Measurements from ENCODE around the gene KDM4C.

DNA sequence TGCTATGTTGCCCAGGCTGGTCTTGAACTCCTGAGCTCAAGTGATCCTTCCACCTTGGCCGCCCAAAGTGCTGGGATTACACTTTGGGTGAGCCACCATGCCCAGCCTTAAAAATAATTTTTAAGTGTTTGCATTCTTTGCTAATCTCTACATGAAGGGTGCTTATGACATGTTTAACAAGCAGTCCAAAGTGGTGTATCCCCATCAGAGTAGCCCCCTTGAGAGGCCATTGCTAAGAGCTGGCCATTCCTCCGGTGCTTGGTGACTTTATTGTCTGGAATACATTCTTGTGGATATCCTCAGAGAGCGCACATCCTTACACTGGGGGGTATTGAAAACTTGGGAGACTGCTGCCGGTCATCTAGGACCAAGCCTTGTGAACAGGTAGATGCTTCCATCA is 395.4 kb downstream of the KDM4C start:
- TF ChIP-seq, protein P1, sequence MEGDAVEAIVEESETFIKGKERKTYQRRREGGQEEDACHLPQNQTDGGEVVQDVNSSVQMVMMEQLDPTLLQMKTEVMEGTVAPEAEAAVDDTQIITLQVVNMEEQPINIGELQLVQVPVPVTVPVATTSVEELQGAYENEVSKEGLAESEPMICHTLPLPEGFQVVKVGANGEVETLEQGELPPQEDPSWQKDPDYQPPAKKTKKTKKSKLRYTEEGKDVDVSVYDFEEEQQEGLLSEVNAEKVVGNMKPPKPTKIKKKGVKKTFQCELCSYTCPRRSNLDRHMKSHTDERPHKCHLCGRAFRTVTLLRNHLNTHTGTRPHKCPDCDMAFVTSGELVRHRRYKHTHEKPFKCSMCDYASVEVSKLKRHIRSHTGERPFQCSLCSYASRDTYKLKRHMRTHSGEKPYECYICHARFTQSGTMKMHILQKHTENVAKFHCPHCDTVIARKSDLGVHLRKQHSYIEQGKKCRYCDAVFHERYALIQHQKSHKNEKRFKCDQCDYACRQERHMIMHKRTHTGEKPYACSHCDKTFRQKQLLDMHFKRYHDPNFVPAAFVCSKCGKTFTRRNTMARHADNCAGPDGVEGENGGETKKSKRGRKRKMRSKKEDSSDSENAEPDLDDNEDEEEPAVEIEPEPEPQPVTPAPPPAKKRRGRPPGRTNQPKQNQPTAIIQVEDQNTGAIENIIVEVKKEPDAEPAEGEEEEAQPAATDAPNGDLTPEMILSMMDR (IDR thresholded peaks at IDR 0.05): no peak
- TF ChIP-seq USF2 (IDR thresholded peaks at IDR 0.05) (no peak), EP300 (IDR thresholded peaks at IDR 0.05) (no peak), CEBPB (IDR thresholded peaks at IDR 0.05) (no peak), TP53 (CRISPR knock-in tag; IDR thresholded peaks at IDR 0.05) (no peak)

All from A549 (cell line).